A673 (cell line): ENCODE measurements around the gene CNOT4. TPM values are rescaled to one million over a fixed set of nuclear protein-coding genes. Genes with fewer than 3 reads are reported as not detected.

Source experiments
- BruUV-seq: library from RNA; stranded (reverse); fragments of 400-500 nt; replicated peaks from 2 replicates; lab custom pipeline; 2021; lab: Mats Ljungman, UMichigan
- CTCF ChIA-PET: fragments of 300-600 bp; sonication (Branson Sonifier 250); formaldehyde crosslinking; loops from one replicate; lab custom pipeline; 2022; ENCODE audit warnings: antibody characterized with exemption; lab: Charles Lee
- POLR2A ChIA-PET: fragments of 300-600 bp; sonication (Branson Sonifier 250); formaldehyde crosslinking; loops from one replicate; lab custom pipeline; 2022; ENCODE audit warnings: antibody characterized with exemption; ENCODE audit not compliant: low non-redundant PET; lab: Charles Lee
- DNase-seq: peaks from one replicate; pipeline ENCODE4 v3.0.0-alpha.2; 2015; ENCODE audit warnings: low spot score
- H3K27ac ChIP-seq: fragments of 200-600 bp; sonication (generic); 2 replicates; pipeline ENCODE4 v1.5.1; 2016; ENCODE audit warnings: mixed run types, low read depth, mild to moderate bottlenecking, mixed read lengths, antibody characterized with exemption, low read length; ENCODE audit not compliant: poor library complexity, severe bottlenecking
- H3K27me3 ChIP-seq: fragments of 200-600 bp; sonication (generic); replicated peaks from 2 replicates; pipeline ENCODE4 v1.6.1; 2017; ENCODE audit warnings: mixed run types, low read depth, mild to moderate bottlenecking, mixed read lengths, antibody characterized with exemption, low read length; ENCODE audit not compliant: insufficient read depth, poor library complexity
- H3K36me3 ChIP-seq: fragments of 200-600 bp; sonication (generic); 2 replicates; pipeline ENCODE4 v1.6.1; 2016; ENCODE audit warnings: mixed run types, mild to moderate bottlenecking, mixed read lengths, antibody characterized with exemption, low read length; ENCODE audit not compliant: insufficient read depth, poor library complexity, severe bottlenecking
- H3K4me1 ChIP-seq: fragments of 200-600 bp; sonication (generic); 2 replicates; pipeline ENCODE4 v1.6.1; 2017; ENCODE audit warnings: mixed run types, mild to moderate bottlenecking, mixed read lengths, antibody characterized with exemption, low read length; ENCODE audit not compliant: insufficient read depth, poor library complexity, severe bottlenecking
- H3K4me3 ChIP-seq: fragments of 200-600 bp; sonication (generic); 2 replicates; pipeline ENCODE4 v1.5.1; 2016; ENCODE audit warnings: low read depth, mixed run types, mild to moderate bottlenecking, mixed read lengths, low read length; ENCODE audit not compliant: poor library complexity, severe bottlenecking
- H3K9me3 ChIP-seq: fragments of 200-600 bp; sonication (generic); 2 replicates; pipeline ENCODE4 v1.6.1; 2016; ENCODE audit warnings: mixed run types, low read depth, mild to moderate bottlenecking, mixed read lengths, antibody characterized with exemption, low read length; ENCODE audit not compliant: poor library complexity, severe bottlenecking
- EZH2 ChIP-seq: fragments of 200-600 bp; sonication (generic); IDR thresholded peaks from 2 replicates; pipeline ENCODE4 v1.6.1; 2017; ENCODE audit warnings: borderline replicate concordance, low read depth, mild to moderate bottlenecking, mixed read lengths, antibody characterized with exemption, low read length; ENCODE audit not compliant: poor library complexity, severe bottlenecking
- intact Hi-C: fragments of 100-400 bp; cut with micrococcal nuclease; formaldehyde crosslinking; loops from one replicate; pipeline ENCODE4 v1.10.0; 2022; ENCODE audit not compliant: unreplicated experiment
- total RNA-seq: library from RNA; stranded (reverse); gene quantifications from 2 replicates; pipeline ENCODE4 v1.2.3, GENCODE V29; 2021
- TF ChIP-seq, protein P1 (sequence below): fragments of 300-800, 200-600 bp; sonication (generic); conservative IDR thresholded peaks from 2 replicates; pipeline ENCODE4 v1.5.1; 2017; ENCODE audit warnings: low read depth, mild to moderate bottlenecking, antibody characterized with exemption, low read length, moderate library complexity, mixed read lengths

Gene CNOT4
- total RNA-seq, 1 experiment from 2014 or later = 24.1 TPM

DNA sequence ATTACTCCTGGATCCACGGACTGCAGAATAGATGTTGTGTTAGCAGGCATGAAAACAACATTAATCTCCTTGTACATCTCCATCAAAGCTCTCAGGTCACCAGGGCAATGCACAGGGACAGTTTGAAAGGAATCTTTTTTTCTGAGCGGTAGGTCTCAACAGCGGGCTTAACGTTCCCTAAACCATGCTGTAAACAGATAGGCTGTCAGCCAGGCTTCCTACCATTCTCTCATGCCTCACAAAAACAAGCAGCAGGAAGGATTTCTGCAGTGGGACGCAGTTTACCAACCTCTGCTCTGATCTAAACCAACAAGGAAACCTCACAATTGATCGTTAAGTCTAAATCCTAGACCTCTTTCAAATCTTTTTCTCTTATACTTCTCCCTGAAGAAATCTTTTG lies 50.8 kb downstream of the CNOT4 start:
- intact Hi-C loops = no loop called here
- no TSS peak for BruUV-seq
- H3K27me3 ChIP-seq = no peaks in the 10 kb centered on the region
- TF ChIP-seq, protein P1, sequence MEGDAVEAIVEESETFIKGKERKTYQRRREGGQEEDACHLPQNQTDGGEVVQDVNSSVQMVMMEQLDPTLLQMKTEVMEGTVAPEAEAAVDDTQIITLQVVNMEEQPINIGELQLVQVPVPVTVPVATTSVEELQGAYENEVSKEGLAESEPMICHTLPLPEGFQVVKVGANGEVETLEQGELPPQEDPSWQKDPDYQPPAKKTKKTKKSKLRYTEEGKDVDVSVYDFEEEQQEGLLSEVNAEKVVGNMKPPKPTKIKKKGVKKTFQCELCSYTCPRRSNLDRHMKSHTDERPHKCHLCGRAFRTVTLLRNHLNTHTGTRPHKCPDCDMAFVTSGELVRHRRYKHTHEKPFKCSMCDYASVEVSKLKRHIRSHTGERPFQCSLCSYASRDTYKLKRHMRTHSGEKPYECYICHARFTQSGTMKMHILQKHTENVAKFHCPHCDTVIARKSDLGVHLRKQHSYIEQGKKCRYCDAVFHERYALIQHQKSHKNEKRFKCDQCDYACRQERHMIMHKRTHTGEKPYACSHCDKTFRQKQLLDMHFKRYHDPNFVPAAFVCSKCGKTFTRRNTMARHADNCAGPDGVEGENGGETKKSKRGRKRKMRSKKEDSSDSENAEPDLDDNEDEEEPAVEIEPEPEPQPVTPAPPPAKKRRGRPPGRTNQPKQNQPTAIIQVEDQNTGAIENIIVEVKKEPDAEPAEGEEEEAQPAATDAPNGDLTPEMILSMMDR = no peak
- no peak for TF ChIP-seq EZH2
- DNase-seq = no peak
- H3K4me1 ChIP-seq = no peaks in the 10 kb centered on the region
- no peak overlapping the region for H3K27ac ChIP-seq
- POLR2A ChIA-PET = no interaction called here
- no peaks in the 10 kb centered on the region for H3K36me3 ChIP-seq
- CTCF ChIA-PET = no interaction called here
- H3K4me3 ChIP-seq = no peak overlapping the region
- H3K9me3 ChIP-seq = no peaks in the 10 kb centered on the region

DNA sequence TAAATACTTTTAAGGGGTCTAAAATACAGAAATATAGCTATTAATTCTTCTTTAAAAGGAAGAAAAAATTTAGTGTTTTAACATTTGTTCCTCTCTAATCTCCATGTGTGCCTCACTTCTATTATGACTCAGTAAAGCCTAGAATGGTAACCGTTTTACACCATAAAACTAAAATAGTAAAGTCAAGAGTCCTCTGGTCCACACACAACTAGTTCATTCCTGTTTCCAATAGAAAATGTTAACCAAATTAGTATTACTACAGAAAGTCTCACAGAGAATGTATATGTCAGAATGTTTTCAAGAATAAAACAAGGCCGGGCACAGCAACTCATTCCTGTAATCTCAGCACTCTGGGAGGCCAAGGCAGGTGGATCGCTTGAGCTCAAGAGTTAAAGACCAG lies 55.8 kb downstream of the CNOT4 start:
- ChIA-PET POLR2A (interaction anchor here (0.6 kb wide), 1 partner anchor 28 kb away, joined by 3 read pairs; no protein-coding TSS in a partner anchor), CTCF (no interaction called here)
- TF ChIP-seq, protein P1 = no peak
- TF ChIP-seq EZH2 = no peak
- intact Hi-C loops = no loop called here
- Histone ChIP-seq H3K4me3 (no peak overlapping the region), H3K36me3 (no peaks in the 10 kb centered on the region), H3K4me1 (no peaks in the 10 kb centered on the region), H3K9me3 (no peaks in the 10 kb centered on the region), H3K27ac (no peak overlapping the region), H3K27me3 (no peaks in the 10 kb centered on the region)
- no peak for DNase-seq
- no TSS peak for BruUV-seq

DNA sequence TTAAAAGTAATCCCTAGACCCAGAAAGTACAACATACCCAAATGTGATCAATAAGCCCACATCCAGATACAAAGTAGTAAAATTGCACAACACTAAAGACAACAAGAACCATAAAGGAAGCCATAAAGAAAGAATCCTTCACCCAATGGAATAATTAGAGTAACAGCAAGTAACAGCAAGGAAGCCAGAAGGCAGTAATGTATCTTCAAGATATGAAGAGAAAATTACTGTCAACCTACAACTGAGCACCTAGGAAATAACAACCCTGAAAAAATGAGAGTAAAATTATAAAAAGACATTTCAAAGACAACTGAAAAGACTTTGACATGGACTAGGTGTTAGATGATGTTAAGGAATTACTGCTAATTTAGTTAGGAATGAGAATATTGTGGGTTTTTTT lies 60.5 kb downstream of the CNOT4 start:
- TF ChIP-seq, protein P1 = no peak
- no peak for TF ChIP-seq EZH2
- POLR2A ChIA-PET = no interaction called here
- no peaks in the 10 kb centered on the region for H3K9me3 ChIP-seq
- BruUV-seq = no TSS peak
- no peak for DNase-seq
- no peaks in the 10 kb centered on the region for H3K36me3 ChIP-seq
- H3K4me1 ChIP-seq = peaks cover 11% of the 10 kb centered on the region
- CTCF ChIA-PET = no interaction called here
- H3K27ac ChIP-seq = no peak overlapping the region
- no peaks in the 10 kb centered on the region for H3K27me3 ChIP-seq
- H3K4me3 ChIP-seq = no peak overlapping the region
- intact Hi-C loops = no loop called here
